Naive thymus-derived CD8-positive, alpha-beta T cell (primary cell): ENCODE results near the gene DENND4A. TPM values are rescaled to one million over a fixed set of nuclear protein-coding genes. Genes with fewer than 3 reads are reported as not detected.
A peak's percentile ranks its signal among the peaks of the same experiment; 100 is the strongest.
"Not testable (repeated sequence)": the region's sequence is repeated elsewhere in the genome, so short reads cannot be mapped to it uniquely, and the experiment has no call there.

Experiments
- ATAC-seq, 2 donors: fragments of 150-1000 bp; cut with Tn5 transposase in 1 of 2; sonication (Bioruptor Pico), chemical (Tn5 transposase) in 1 of 2; 1 replicate in 1 of 2; 2 replicates in 1 of 2; pipeline ENCODE4 v1.10.0; 2021; ENCODE audit warnings: mild to moderate bottlenecking in 2 of 2, moderate library complexity in 2 of 2
- POLR2A ChIA-PET: fragments of 350-600 bp; sonication (Branson Sonifier 250); formaldehyde crosslinking; loops from one replicate; lab custom pipeline; 2021; ENCODE audit warnings: antibody characterized with exemption; lab: Charles Lee
- DNase-seq, 10 donors: peaks; one replicate each; pipeline versions ENCODE4 v3.0.0 to v3.0.0-alpha.2; 2020 to 2022
- H3K27ac Mint-ChIP-seq, 10 donors: one replicate each; pipeline ENCODE4 v1.8.0; 2020 to 2022; ENCODE audit warnings: mild to moderate bottlenecking in 10 of 10, mixed read lengths in 10 of 10, moderate library complexity in 4 of 10, inconsistent platforms in 1 of 10
- H3K27me3 Mint-ChIP-seq, 5 donors: one replicate each; pipeline ENCODE4 v1.8.0; 2021 to 2022; ENCODE audit warnings: mixed read lengths in 5 of 5
- H3K36me3 Mint-ChIP-seq, 3 donors: one replicate each; pipeline ENCODE4 v1.8.0; 2020 to 2022; ENCODE audit warnings: mixed read lengths in 3 of 3, mild to moderate bottlenecking in 2 of 3, inconsistent platforms in 1 of 3
- H3K4me1 Mint-ChIP-seq, 4 donors: one replicate each; pipeline ENCODE4 v1.8.0; 2021 to 2022; ENCODE audit warnings: mixed read lengths in 4 of 4
- H3K4me3 Mint-ChIP-seq, 10 donors: one replicate each; pipeline ENCODE4 v1.8.0; 2020 to 2022; ENCODE audit warnings: mild to moderate bottlenecking in 10 of 10, mixed read lengths in 10 of 10, moderate library complexity in 6 of 10, inconsistent platforms in 1 of 10
- H3K9me3 Mint-ChIP-seq, 9 donors: one replicate each; pipeline ENCODE4 v1.8.0; 2020 to 2022; ENCODE audit warnings: mixed read lengths in 9 of 9, mild to moderate bottlenecking in 3 of 9, inconsistent platforms in 1 of 9, moderate library complexity in 1 of 9
- microRNA-seq: library from miRNA; unstranded; fragments of <30 nt; microRNA quantifications from one replicate; pipeline ENCODE4 v1.2.0, GENCODE V29; 2022; ENCODE audit warnings: borderline microRNAs expressed
- polyA plus RNA-seq, 3 donors: library from polyadenylated mRNA; unstranded; fragments of 300-500 nt; fragmentation: Illumina TruSeq; gene quantifications; one replicate each; pipeline ENCODE4 v1.2.3, GENCODE V29; 2021
- total RNA-seq, 8 experiments: library from RNA in 2 of 8; stranded (reverse) in 2 of 8; gene quantifications; one replicate each; pipeline ENCODE4 v1.2.3 and lab custom pipeline; 2021 to 2026

The DENND4A gene
- total and polyA plus RNA-seq, 5 experiments from 2014 or later: 9.3 to 62.9 (median 12.0) TPM

DNA sequence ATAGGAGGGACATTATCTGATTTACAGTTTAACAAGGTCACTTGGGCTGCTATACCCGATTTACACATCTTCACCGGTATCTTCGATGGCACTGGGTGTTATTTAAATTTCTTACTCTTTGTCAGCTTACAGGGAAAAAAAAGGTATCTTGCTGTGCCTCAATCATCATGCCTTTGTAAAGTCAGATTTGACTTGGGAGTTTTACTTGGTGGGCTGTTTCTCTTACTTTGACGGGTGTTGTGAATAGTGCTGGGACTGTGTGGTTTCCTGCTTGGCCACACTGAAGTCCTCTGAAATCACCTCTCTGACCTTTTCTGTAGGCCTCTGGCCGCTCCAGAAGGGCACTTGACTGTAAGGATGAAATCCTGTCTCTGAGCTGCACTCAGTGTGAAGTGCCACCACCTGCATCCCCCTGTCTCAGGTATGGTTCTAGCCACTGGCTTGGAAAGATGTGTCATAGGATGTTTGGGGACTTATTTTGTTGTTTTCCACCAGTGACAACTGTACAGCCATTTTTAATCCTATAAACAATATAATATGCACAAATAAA, 173.5 kb downstream of the DENND4A start:
- Mint-ChIP-seq H3K9me3 (no peaks in the 10 kb centered on the region), H3K27ac (no peak overlapping the region), H3K36me3 (peaks cover 0 to 8% (median 0%) of the 10 kb centered on the region in 3 donors), H3K4me3 (no peak overlapping the region), H3K27me3 (no peaks in the 10 kb centered on the region), H3K4me1 (peaks cover 0 to 4% (median under 1%) of the 10 kb centered on the region in 4 donors)
- POLR2A ChIA-PET: no interaction called here
- DNase-seq (no peak), ATAC-seq (no peak)

DNA sequence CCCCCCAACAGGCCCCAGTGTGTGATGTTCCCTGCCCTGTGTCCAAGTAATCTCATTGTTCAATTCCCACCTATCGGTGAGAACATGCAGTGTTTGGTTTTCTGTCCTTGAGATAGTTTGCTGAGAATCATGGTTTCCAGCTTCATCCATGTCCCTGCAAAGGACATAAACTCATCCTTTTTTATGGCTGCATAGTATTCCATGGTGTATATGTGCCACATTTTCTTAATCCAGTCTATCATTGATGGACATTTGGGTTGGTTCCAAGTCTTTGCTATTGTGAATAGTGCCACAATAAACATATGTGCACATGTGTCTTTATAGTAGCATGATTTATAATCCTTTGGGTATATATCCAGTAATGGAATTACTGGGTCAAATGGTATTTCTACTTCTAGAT, 176.2 kb downstream of the DENND4A start:
- H3K9me3 Mint-ChIP-seq, H3K27ac Mint-ChIP-seq, POLR2A ChIA-PET, DNase-seq, H3K27me3 Mint-ChIP-seq, H3K4me3 Mint-ChIP-seq, H3K36me3 Mint-ChIP-seq, ATAC-seq: not testable (repeated sequence)
- H3K4me1 Mint-ChIP-seq: peaks cover 12 to 23% (median 18%) of the 10 kb centered on the region in 4 donors

DNA sequence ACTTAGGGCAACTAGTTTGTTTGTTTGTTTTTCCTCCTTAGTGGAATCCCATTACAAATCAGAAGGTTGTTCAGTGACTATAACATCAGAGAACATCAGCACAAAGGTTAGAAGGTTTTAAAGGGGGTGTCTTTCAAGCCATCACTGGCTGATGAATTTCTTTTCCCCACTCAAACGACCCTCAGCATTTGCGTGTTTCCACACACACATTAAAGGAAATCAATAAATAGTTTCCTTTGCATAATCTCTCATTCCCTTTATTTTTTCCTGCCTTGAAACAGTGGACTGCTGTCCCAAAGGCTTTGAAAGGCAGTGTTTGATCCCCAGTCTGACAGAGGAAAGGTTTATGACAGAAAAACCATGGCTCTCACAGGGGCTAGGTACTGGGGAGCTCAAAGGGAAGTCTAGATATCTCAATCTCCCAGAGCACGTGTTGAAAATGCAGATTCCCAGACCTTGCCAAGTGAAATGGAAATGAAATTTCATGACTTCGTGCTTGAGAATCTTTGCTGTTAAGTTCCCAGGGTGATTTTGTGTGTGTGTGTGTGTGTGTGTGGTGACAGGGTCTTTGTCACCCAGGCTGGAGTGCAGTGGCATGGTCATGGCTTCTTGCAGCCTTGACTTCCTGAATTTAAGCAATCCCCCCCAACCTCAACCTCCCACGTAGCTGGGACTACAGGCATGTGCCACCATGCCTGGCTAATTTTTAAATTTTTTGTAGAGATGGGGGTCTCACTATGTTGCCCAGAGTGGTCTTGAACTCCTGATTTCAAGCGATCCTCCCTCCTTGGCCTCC, 178.9 kb downstream of the DENND4A start:
- peak overlapping the region in 7 of 10 donors; percentile 12 to 99 (median 94) for H3K27ac Mint-ChIP-seq
- no peaks in the 10 kb centered on the region for H3K36me3 Mint-ChIP-seq
- peak overlapping the region in 1 of 10 donors; percentile 96 for H3K4me3 Mint-ChIP-seq
- no peak for DNase-seq
- H3K9me3 Mint-ChIP-seq: no peaks in the 10 kb centered on the region
- no peak for ATAC-seq
- POLR2A ChIA-PET: interaction anchor here (0.7 to 2.5 kb wide), 2 partner anchors 18 to 46 kb away, joined by 3 to 11 read pairs; no protein-coding TSS in a partner anchor
- peaks cover 15 to 41% (median 35%) of the 10 kb centered on the region in 4 donors for H3K4me1 Mint-ChIP-seq
- no peaks in the 10 kb centered on the region for H3K27me3 Mint-ChIP-seq

DNA sequence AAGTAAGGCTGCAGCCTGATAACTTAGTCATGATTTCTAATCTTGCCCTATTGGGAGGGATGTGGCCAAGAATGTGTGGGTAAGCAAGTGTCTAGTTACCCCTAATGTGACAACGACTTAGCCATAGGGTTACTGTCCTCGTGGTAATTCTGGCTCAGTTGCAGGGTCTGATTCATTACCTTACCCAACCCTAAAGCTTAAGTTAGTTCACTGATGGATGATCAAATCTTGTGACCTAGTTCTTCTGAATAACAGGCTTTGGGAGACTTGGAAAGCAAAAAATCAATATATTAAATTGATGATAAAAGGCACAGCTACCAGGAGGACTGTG, 179.5 kb downstream of the DENND4A start:
- POLR2A ChIA-PET: interaction anchor here (0.8 to 2.7 kb wide), 3 partner anchors 18 to 257 kb away, joined by 3 to 21 read pairs (median 11); partner anchors contain the start of gene RAB11A
- Mint-ChIP-seq H3K36me3 (peaks cover 0 to 4% (median 0%) of the 10 kb centered on the region in 3 donors), H3K9me3 (no peaks in the 10 kb centered on the region), H3K27me3 (no peaks in the 10 kb centered on the region), H3K4me3 (peak overlapping the region in 9 of 10 donors; percentile 28 to 99 (median 96)), H3K27ac (peak overlapping the region in 9 of 10 donors; percentile 67 to 99 (median 98)), H3K4me1 (peaks cover 15 to 47% (median 39%) of the 10 kb centered on the region in 4 donors)
- DNase-seq: no peak
- ATAC-seq: no peak

DNA sequence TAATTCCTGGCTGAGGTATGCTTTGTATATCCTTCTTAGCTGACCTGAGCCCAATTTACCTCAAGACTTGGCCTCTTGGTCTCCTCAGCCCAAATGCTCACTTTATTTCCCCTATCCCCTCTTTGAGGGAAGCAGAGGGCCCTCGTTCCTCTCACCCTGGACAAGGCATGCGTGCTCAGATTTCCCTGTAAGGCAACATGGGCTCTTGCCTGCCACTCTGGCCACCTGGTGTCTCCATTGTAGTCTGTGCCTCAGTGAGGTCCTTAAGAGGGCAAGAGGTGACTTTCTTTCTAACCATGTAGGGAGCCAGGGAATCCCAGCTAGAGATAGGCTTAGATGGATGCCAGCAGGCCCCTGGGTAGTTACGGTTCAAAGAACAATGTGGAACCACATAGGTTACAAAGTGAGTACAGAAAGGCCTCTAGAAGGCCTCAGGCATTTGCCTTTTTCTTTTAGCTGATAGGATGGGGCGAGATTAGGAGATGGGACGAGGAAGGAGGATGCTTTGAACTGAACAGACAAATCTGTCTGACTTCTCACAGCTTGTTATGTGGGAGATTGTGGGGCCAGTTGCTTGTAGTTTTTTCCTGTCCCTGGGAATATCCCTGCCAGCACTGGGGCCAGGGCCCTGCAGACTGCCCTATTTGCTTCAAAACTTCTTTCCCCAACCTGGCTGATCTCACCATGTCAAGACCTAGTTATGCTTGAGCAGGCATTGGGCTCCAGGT, 180.0 kb downstream of the DENND4A start:
- Mint-ChIP-seq H3K27ac (peak overlapping the region; percentile 94 to 100 (median 98)), H3K4me3 (peak overlapping the region; percentile 92 to 99 (median 97)), H3K36me3 (peaks cover 0 to 4% (median 1%) of the 10 kb centered on the region in 3 donors), H3K9me3 (no peaks in the 10 kb centered on the region), H3K4me1 (peaks cover 15 to 48% (median 42%) of the 10 kb centered on the region in 4 donors), H3K27me3 (no peaks in the 10 kb centered on the region)
- ATAC-seq (no peak), DNase-seq (no peak)
- POLR2A ChIA-PET: interaction anchor here (0.8 to 2.7 kb wide), 5 partner anchors 17 to 257 kb away, joined by 3 to 21 read pairs (median 3); partner anchors contain the start of gene RAB11A

DNA sequence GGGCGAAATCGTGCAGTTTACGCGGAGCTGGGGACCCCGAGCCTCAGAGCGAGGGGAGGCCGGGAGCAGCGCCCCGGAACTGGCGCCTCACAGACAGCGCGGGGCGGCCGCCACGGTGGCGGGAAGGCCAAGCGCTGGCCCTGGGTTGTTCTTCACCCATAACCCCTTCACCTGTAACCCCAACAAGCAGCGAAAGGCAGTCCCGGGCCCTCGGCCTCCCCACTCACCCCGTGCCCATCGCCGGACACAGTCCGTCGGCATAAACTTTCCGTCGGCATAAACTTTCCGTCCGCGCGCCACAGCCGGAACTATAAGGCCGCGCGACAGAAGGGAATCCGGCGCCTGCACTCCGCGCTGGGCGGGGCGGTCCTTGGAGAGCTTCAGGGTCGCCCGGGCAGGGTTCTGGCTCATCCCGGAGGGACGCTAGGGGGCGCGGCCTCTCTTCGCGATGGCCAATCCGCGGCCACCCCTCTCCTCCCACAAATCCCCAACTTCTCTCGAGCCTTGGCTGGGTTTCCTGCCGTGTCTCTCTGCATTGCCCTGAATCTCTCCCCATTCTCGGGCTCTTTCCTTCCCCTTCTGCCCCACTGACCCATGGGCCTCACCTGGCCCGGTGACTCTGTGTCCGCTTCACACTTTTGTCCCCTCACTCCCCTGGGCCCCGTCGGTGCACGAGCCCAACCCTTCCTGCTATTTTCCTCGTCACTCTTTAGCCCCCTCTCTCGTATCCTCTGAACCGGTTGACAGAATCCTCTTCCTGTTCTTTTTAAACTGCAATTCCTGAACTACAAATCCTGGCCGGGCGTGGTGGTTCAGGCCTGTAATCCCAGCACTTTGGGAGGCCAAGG, 181.0 kb downstream of the DENND4A start, which contains the start of gene INTS14:
TSS of gene INTS14 (minus strand) at position 261 of the 848 bp plus-strand sequence. CDS start 3,751 bp downstream, outside the sequence.
- Mint-ChIP-seq H3K27me3 (no peaks in the 10 kb centered on the region), H3K4me3 (peak within 1 kb of the TSS; percentile 92 to 99 (median 97)), H3K36me3 (peaks cover 0 to 10% (median 2%) of the 10 kb centered on the region in 3 donors), H3K4me1 (peaks cover 15 to 49% (median 42%) of the 10 kb centered on the region in 4 donors), H3K9me3 (no peaks in the 10 kb centered on the region), H3K27ac (peak within 1 kb of the TSS; percentile 94 to 100 (median 98))
- POLR2A ChIA-PET: interaction anchor here (0.6 to 2.7 kb wide), 18 partner anchors 11 to 894 kb away, joined by 3 to 21 read pairs (median 3); partner anchors contain the start of genes DPP8, HACD3, RAB11A and RNU5B-1
- DNase-seq (peak; percentile 83 to 91 (median 86)), ATAC-seq (peak; percentile 95)

Small RNA genes lying within 50 kb of the gene (microRNA-seq; reads per million reads assigned to microRNA genes)
- not detected for gene MIR4511

Other genes starting within 250 kb of the DENND4A start
- gene INTS14, start 181.2 kb downstream of the DENND4A start, total RNA-seq: 10 to 100 TPM; 48.8 to 53.2 TPM
- gene INTS14, start 181.2 kb downstream of the DENND4A start, polyA plus RNA-seq: 10 to 100 TPM; 20.4 to 30.3 (median 24.0) TPM
- 1 to 10 TPM; 5.0 to 6.6 TPM for gene SLC24A1, start 170.4 kb downstream of the DENND4A start, total RNA-seq
- gene SLC24A1, start 170.4 kb downstream of the DENND4A start, polyA plus RNA-seq: 1 to 10 TPM in 2 of 3 donors, under 1 TPM in 1; 0.93 to 2.4 (median 1.7) TPM
- 10 to 100 TPM; 75.9 to 76.9 TPM for gene RAB11A, start 77.2 kb upstream of the DENND4A start, total RNA-seq
- gene RAB11A, start 77.2 kb upstream of the DENND4A start, polyA plus RNA-seq: 100 to 1,000 TPM; 186 to 204 (median 186) TPM